RPMI8226 (cell line): ENCODE results near the gene YPEL2.

Source experiments
- DNase-seq: peaks from one replicate; pipeline ENCODE4 v3.0.0-alpha.2; 2015

The YPEL2 gene

GRCh38 chr17:59330053-59330942 lies 1.2 kb upstream of the YPEL2 start:
- peak; percentile 82 for DNase-seq

- peak; percentile 52 for DNase-seq
Measured at GRCh38 chr17:59331929-59332748, 684 bp downstream of the YPEL2 start.

GRCh38 chr17:59332749-59333377 lies 1.4 kb downstream of the YPEL2 start:
- DNase-seq = peak; percentile 28

- no peak for DNase-seq
Measured at GRCh38 chr17:59333836-59334235, 2.4 kb downstream of the YPEL2 start.

- DNase-seq = no peak
Measured at GRCh38 chr17:59335685-59336084, 4.2 kb downstream of the YPEL2 start.

DNA sequence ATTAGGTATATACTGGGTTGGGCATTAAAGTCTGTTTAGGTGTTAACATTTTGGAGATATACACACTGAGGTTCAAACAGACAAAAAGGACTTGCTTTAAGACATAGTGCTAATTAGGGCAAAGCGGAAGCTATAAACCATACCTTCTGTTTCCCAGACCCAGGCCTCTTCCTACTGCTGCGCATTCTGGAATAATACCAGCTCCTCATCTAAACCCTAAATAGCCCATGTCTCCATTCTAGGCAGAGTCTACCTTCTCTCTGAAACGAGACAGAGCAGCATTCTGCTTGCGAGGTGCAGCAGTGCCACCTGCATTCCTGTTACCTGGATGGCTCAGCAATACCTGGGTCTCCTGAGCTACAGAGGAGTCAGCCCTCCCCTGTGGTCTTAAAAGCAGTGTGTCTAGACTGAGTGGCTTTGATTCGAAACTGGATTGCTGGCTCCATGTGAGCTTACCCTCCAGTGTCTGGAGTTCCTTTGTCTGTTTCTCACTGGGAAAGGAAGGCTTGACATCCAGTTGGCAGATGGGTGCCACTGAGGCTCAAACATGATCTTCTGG lies 6.4 kb downstream of the YPEL2 start:
- DNase-seq = no peak

GRCh38 chr17:59338498-59338897 lies 7.0 kb downstream of the YPEL2 start:
- DNase-seq = no peak

DNA sequence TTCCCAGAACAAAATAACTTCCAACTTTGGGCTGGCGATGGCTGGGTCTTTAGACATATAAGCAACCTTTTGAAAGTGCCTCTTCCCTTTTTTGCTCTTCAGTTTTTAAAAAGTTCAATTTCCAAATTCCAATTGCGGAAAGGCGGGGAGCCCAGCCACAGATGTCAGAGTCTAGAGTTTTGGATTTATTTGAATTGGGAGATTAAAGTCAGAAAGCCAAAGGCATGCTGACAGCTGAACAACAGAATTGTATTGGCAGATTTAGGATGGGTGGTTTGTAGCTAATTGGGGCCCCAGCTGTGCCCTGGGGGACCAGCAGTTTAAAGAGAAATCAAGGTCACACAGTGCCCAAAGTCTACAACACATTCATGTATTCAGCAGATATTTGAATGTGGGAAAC lies 10.5 kb downstream of the YPEL2 start:
- no peak for DNase-seq

- no peak for DNase-seq
Measured at GRCh38 chr17:59342681-59343131, 11.3 kb downstream of the YPEL2 start.

- no peak for DNase-seq
Measured at GRCh38 chr17:59345476-59345875, 14.0 kb downstream of the YPEL2 start.

GRCh38 chr17:59346341-59346740 lies 14.9 kb downstream of the YPEL2 start:
- DNase-seq = no peak

DNA sequence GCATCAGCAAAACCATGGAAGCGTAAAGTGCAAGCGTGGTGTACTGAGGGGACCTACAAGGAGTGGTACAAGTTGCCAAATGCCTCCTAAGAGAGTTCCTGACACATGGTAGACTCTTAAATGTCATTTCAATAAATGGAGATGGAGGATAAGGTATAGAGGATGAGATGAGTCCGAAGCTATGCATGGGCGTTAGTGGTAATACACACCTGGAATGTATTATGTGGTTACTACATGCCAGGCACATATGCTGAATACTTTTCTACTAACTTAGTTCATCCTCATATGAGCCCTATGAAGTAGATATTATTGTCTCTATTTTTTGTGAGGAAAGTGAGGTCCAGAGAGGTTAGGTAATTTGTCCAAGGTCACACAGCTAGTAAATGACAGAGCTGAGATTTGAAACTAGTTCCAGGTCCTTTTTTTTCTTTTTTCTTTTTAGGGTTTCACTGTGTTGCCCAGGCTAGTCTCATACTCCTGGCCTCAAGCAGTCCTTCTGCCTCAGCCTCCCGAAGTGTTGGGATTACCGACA lies 15.5 kb downstream of the YPEL2 start:
- DNase-seq = no peak

GRCh38 chr17:59347975-59348391 lies 16.5 kb downstream of the YPEL2 start:
- DNase-seq = no peak

GRCh38 chr17:59349178-59349577 lies 17.7 kb downstream of the YPEL2 start:
- no peak for DNase-seq

- DNase-seq = no peak
Measured at GRCh38 chr17:59353106-59353854, 21.8 kb downstream of the YPEL2 start.

GRCh38 chr17:59353936-59354755 lies 22.7 kb downstream of the YPEL2 start:
- DNase-seq = no peak

DNA sequence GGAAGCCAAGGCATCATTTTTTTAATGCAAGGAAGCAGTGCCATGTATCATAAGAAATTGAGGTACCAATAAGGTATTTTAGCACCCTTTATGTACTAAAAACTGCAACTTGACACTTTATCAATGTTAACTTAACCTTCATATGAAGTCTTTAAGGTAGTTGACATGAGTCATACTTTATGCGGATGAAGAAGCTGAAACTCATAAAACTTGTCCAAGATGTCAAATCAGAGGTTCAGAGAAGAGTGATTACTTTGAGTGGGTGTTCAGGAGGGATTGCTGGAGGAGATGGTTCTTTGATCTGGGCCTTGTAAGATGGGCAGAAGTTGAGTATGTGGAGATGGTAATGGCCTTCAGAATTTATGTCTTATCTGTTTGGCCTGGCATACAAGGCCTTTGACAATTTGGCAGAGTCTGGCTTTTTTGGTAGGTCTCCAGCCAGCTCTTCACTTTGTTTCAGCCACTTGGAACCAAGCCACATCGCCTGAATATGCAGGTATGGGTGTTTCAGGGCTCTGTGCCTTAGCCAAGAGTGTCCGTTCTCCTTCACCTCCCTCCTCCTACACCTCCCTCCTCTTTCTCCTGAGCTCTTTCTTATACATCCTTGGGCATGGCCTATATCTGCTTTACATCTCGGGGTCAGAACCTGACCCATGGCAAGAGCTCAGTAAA lies 23.7 kb downstream of the YPEL2 start:
- no peak for DNase-seq

- no peak for DNase-seq
Measured at GRCh38 chr17:59355702-59356325, 24.4 kb downstream of the YPEL2 start.

GRCh38 chr17:59356543-59357218 lies 25.2 kb downstream of the YPEL2 start:
- no peak for DNase-seq
